Body of pancreas (tissue), 4 donors: ENCODE results near the gene LRCH4. TPM values are rescaled to one million over a fixed set of nuclear protein-coding genes. Genes with fewer than 3 reads are reported as not detected.

Source experiments
- ATAC-seq: fragments of 150-250 bp; one replicate; pipeline ENCODE4 v1.9.1; 2016
- DNase-seq, 4 donors: peaks; one replicate each; pipeline ENCODE4 v3.0.0-alpha.2; 2019
- H3K27ac ChIP-seq, 4 donors: fragments of 200-600 bp; sonication (generic); 1 replicate in 3 of 4; 2 replicates in 1 of 4; pipeline versions ENCODE4 v1.5.1 to v1.6.1; 2016 to 2019; ENCODE audit warnings: mild to moderate bottlenecking in 1 of 4, mixed read lengths in 1 of 4, moderate library complexity in 1 of 4
- H3K27me3 ChIP-seq, 2 donors: fragments of 200-600 bp; sonication (generic); one replicate each; pipeline ENCODE4 v1.6.0; 2016; ENCODE audit warnings: mild to moderate bottlenecking in 1 of 2
- H3K36me3 ChIP-seq, 2 donors: fragments of 200-600 bp; sonication (generic); replicated peaks in 1 of 2; 2 replicates each; pipeline ENCODE4 v1.5.1; 2016; ENCODE audit warnings: low read depth in 2 of 2; ENCODE audit not compliant: insufficient read depth in 1 of 2
- H3K4me1 ChIP-seq: fragments of 200-600 bp; sonication (generic); one replicate; pipeline ENCODE4 v1.6.0; 2016
- H3K4me3 ChIP-seq, 2 donors: fragments of 200-600 bp; sonication (generic); 1 replicate in 1 of 2; 2 replicates in 1 of 2; pipeline ENCODE4 v1.5.1; 2016 to 2019
- H3K9me3 ChIP-seq, 3 donors: fragments of 200-600 bp; sonication (generic); 1 replicate in 2 of 3; 2 replicates in 1 of 3; pipeline ENCODE4 v1.5.1; 2016
- POLR2A ChIP-seq, 3 donors: fragments of 450-650 bp; IDR thresholded peaks; one replicate each; pipeline ENCODE4 v1.6.1; 2016; ENCODE audit warnings: antibody characterized with exemption in 3 of 3, mild to moderate bottlenecking in 2 of 3
- WGBS, 2 donors: methylation state at CpG; one replicate each; pipeline ENCODE4 v1.1.5; 2017; 5-methylcytosine and 5-hydroxymethylcytosine counted together
- intact Hi-C: fragments of 100-400 bp; cut with DNase I; formaldehyde crosslinking; loops from one replicate; pipeline ENCODE4 v1.15.1; 2023
- total RNA-seq, 2 donors: library from RNA; depleted of rRNA; stranded (reverse); fragments of >200 nt; gene quantifications; one replicate each; pipeline ENCODE4 v1.1.0, GENCODE V29; 2016
- TF ChIP-seq, protein P1 (sequence below), 7 experiments: fragments of 450-650 bp in 4 of 7; fragments of 200-600 bp in 3 of 7; sonication (generic) in 3 of 7; IDR thresholded peaks; one replicate each; pipeline ENCODE4 v1.5.1; 2016 to 2019; ENCODE audit warnings: antibody characterized with exemption in 7 of 7

Gene LRCH4
- total RNA-seq, 2 donors from 2014 or later = 25.4 to 121 TPM

DNA sequence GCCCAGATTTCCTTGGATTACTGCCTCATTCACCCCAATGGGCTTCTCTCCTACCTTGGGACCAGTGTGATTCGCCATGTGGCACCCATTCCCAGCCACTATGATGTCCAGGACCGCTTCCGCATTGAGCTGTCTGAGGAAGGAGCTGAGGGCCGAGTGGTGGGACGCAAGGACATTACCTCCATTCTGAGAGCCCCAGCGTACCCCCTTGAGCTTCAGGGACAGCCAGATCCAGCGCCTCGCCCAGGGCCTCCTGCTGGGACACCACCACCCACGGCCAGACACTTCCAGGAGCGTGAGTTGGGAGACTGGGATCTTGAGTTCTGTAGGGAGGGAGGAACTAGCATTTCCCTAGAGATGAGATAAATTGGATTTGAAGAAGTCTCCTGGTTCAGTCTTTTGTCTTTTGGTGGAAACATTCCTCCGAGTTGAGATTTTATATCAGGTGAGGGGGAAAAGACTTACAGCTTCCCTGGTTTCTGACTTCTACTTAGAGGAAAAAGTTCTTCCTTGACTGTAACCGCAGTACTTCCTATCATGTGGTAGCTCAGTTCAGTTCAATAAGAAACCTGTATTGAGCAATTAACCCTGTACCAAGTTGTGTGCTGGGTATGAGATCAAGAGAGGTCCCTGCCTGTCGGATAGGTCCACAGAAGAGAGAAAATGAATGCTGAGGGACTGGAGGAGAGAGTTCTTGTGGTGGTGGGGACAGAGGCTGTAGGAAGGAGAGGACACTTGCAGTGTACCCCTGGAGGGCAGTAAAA lies 27.7 kb upstream of the LRCH4 start:
- Histone ChIP-seq H3K36me3 (no peaks in the 10 kb centered on the region), H3K27ac (peak overlapping the region in 1 of 4 donors; percentile 90), H3K4me1 (peaks cover 10% of the 10 kb centered on the region), H3K9me3 (no peaks in the 10 kb centered on the region), H3K27me3 (no peaks in the 10 kb centered on the region), H3K4me3 (no peak overlapping the region)
- intact Hi-C loops = no loop called here
- 86 to 88% methylated on average over 12 to 13 of the region's 13 CpGs for WGBS, 2 donors
- TF ChIP-seq POLR2A (IDR thresholded peaks at IDR 0.05) = no peak
- TF ChIP-seq, protein P1, sequence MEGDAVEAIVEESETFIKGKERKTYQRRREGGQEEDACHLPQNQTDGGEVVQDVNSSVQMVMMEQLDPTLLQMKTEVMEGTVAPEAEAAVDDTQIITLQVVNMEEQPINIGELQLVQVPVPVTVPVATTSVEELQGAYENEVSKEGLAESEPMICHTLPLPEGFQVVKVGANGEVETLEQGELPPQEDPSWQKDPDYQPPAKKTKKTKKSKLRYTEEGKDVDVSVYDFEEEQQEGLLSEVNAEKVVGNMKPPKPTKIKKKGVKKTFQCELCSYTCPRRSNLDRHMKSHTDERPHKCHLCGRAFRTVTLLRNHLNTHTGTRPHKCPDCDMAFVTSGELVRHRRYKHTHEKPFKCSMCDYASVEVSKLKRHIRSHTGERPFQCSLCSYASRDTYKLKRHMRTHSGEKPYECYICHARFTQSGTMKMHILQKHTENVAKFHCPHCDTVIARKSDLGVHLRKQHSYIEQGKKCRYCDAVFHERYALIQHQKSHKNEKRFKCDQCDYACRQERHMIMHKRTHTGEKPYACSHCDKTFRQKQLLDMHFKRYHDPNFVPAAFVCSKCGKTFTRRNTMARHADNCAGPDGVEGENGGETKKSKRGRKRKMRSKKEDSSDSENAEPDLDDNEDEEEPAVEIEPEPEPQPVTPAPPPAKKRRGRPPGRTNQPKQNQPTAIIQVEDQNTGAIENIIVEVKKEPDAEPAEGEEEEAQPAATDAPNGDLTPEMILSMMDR (IDR thresholded peaks at IDR 0.05) = no peak
- ATAC-seq = no peak
- DNase-seq = no peak

DNA sequence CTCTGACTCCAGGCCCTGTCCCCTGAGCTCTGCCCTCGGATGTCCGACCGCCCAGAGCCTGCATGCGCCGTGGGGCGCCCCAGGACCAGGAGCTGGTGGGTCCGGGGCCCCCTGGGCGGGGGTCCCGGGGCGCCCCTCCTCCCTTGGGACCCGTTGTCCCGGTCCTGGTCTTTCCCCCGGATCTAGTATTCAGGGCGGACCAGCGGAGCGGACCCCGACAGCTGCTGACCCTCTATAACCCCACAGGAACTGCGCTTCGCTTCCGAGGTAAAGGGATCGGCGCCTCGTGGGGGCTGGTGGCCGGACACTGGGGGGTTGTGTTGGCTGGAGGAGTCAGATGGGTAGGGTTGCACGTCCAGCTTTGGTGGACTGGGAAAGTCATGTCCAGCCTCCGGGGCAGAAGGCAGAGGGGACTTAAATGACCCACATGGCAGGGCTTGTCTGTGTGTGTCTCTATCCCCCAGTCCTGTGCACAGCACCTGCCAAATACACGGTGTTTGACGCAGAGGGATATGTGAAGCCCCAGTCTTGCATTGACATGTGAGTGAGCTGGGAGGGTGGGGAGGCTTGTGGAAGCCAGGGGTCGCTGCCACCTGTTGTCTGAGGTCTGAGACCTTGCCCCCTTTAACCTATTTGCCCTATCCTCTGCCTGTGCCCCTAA lies 26.9 kb upstream of the LRCH4 start:
- TF ChIP-seq, protein P1 (IDR thresholded peaks at IDR 0.05) = no peak
- no peak for TF ChIP-seq POLR2A (IDR thresholded peaks at IDR 0.05)
- H3K36me3 ChIP-seq = no peaks in the 10 kb centered on the region
- WGBS, 2 donors = 2% methylated on average over 29 of the region's 29 CpGs; no CpG with 5 or more reads in 1 of the 2 donors
- no peaks in the 10 kb centered on the region for H3K9me3 ChIP-seq
- peaks cover 10% of the 10 kb centered on the region for H3K4me1 ChIP-seq
- intact Hi-C loops = no loop called here
- DNase-seq = peak in 3 of 4 donors; percentile 19 to 33 (median 23)
- H3K4me3 ChIP-seq = peak overlapping the region; percentile 76 to 82
- peak overlapping the region in 3 of 4 donors; percentile 90 to 99 (median 94) for H3K27ac ChIP-seq
- ATAC-seq = no peak
- no peaks in the 10 kb centered on the region for H3K27me3 ChIP-seq

DNA sequence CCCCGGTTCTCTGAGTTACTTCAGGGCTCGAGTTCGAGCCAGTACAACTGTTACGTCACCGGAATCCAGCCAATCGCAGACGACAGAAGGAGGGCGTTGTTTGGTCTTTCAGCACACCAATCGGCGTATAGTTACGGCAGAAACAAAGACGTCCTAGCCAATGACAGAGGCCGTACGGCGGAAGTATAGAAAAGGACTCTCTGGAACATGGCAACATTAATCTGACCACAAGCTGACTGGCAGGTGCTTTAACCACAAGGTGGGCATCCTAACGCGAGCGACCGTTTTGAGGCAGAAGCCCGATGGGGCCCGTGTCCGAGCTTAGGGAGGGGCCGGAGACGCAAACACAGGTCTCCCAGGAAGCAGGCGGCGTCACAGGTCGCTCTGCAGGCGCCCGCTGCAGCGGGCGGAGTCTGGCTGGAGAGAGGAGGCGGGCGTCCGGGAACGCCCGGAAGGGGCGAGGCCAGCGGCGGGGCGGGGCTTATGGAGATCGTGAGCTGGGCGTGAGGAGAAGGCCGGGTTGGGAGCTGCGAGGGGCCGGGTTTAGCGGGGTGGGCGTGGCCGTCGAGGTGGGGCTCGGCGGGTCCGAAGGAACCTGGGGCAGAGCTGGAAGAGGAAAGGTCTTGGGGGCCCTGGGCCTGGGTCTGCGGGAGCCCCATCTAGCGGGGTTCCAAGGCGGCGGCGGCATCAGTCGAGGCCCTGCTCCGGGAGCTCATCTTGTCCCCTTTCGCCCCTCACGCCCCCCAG lies 26.2 kb upstream of the LRCH4 start, which contains the start of gene MOSPD3:
Gene MOSPD3, plus strand, starts transcription at position 558 of the 747 bp plus-strand sequence. CDS start 252 bp downstream, outside the sequence.
- peaks cover 10% of the 10 kb centered on the region for H3K4me1 ChIP-seq
- peak; percentile 98 to 100 (median 98) for DNase-seq
- H3K27me3 ChIP-seq = no peaks in the 10 kb centered on the region
- peak within 1 kb of the TSS; percentile 90 to 99 (median 93) for H3K27ac ChIP-seq
- peak; percentile 90 to 97 (median 97) for TF ChIP-seq POLR2A (IDR thresholded peaks at IDR 0.05)
- TF ChIP-seq, protein P1 (IDR thresholded peaks at IDR 0.05) = peak in 4 of 7 experiments; percentile 19 to 35 (median 34)
- H3K9me3 ChIP-seq = no peaks in the 10 kb centered on the region
- WGBS, 2 donors = 0% methylated on average over 11 to 61 of the region's 61 CpGs
- H3K36me3 ChIP-seq = no peaks in the 10 kb centered on the region
- peak; percentile 96 for ATAC-seq
- peak within 1 kb of the TSS; percentile 76 to 82 for H3K4me3 ChIP-seq
- intact Hi-C loops = no loop called here

DNA sequence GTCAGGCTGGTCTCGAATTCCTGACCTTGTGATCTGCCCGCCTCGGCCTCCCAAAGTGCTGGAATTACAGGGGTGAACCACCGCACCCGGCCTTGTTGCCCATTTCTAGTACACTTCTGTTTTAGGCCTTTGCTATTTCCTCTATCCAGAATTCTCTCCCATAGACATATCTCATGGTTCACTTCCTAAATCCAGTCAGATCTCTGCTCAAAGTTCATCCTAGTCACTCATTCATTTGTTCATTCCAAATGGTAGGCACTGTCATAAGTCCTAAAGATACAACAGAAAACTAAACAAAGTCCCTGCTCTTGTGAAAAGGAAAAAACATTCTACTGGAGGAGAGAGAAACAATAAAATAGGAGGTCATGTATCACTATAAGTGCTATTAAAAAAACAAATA lies 24.0 kb upstream of the LRCH4 start:
- no peak overlapping the region for H3K27ac ChIP-seq
- no peak overlapping the region for H3K4me3 ChIP-seq
- 84 to 89% methylated on average over 5 of the region's 5 CpGs for WGBS, 2 donors
- H3K27me3 ChIP-seq = no peaks in the 10 kb centered on the region
- intact Hi-C loops = no loop called here
- peaks cover 20% of the 10 kb centered on the region for H3K4me1 ChIP-seq
- TF ChIP-seq, protein P1 (IDR thresholded peaks at IDR 0.05) = no peak
- no peak for TF ChIP-seq POLR2A (IDR thresholded peaks at IDR 0.05)
- H3K9me3 ChIP-seq = no peaks in the 10 kb centered on the region
- DNase-seq (no peak), ATAC-seq (no peak)
- H3K36me3 ChIP-seq = no peaks in the 10 kb centered on the region
